ENCODE measurements around the gene ETFA.

ETFA gene

DNA sequence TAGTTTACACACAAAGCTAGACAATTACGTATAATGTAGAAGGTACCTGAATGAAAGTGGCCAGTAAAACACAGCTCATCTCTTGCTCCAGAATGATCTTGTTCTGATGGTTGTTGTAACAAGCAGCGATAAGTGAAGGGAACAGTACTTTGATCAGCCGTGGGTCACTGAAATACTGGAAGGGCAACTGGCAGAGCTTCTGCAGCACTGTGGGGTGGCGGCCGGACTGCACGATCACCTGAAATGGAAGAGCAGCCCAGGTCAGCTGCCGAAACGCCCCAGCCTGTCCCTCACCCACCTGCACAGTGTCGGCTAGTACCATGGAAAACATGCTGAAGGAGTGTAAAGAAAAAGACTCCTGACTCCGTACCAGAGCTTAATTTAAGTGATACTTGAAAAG lies 42.6 kb upstream of the ETFA start:
- Histone ChIP-seq H3K27me3 (replicated peaks; ENCODE audit: control insufficient read depth, insufficient read depth, low read length) (no peaks in the 10 kb centered on the region), H3K4me3 (replicated peaks; ENCODE audit: low read depth, low read length) (no peak overlapping the region), H3K36me3 (ENCODE audit: control insufficient read depth, insufficient read depth, low read length) (no peaks in the 10 kb centered on the region)
- no peak for DNase-seq (ENCODE audit: extremely low read depth, insufficient read length)
- TF ChIP-seq, protein P1, sequence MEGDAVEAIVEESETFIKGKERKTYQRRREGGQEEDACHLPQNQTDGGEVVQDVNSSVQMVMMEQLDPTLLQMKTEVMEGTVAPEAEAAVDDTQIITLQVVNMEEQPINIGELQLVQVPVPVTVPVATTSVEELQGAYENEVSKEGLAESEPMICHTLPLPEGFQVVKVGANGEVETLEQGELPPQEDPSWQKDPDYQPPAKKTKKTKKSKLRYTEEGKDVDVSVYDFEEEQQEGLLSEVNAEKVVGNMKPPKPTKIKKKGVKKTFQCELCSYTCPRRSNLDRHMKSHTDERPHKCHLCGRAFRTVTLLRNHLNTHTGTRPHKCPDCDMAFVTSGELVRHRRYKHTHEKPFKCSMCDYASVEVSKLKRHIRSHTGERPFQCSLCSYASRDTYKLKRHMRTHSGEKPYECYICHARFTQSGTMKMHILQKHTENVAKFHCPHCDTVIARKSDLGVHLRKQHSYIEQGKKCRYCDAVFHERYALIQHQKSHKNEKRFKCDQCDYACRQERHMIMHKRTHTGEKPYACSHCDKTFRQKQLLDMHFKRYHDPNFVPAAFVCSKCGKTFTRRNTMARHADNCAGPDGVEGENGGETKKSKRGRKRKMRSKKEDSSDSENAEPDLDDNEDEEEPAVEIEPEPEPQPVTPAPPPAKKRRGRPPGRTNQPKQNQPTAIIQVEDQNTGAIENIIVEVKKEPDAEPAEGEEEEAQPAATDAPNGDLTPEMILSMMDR (IDR thresholded peaks at IDR 0.05; ENCODE audit: insufficient read depth, low read length, poor library complexity, severe bottlenecking), result no peak

GRCh38 chr15:76353023-76353577 lies 41.8 kb upstream of the ETFA start:
- TF ChIP-seq, protein P1 (IDR thresholded peaks at IDR 0.05; ENCODE audit: insufficient read depth, low read length, poor library complexity, severe bottlenecking), result no peak

DNA sequence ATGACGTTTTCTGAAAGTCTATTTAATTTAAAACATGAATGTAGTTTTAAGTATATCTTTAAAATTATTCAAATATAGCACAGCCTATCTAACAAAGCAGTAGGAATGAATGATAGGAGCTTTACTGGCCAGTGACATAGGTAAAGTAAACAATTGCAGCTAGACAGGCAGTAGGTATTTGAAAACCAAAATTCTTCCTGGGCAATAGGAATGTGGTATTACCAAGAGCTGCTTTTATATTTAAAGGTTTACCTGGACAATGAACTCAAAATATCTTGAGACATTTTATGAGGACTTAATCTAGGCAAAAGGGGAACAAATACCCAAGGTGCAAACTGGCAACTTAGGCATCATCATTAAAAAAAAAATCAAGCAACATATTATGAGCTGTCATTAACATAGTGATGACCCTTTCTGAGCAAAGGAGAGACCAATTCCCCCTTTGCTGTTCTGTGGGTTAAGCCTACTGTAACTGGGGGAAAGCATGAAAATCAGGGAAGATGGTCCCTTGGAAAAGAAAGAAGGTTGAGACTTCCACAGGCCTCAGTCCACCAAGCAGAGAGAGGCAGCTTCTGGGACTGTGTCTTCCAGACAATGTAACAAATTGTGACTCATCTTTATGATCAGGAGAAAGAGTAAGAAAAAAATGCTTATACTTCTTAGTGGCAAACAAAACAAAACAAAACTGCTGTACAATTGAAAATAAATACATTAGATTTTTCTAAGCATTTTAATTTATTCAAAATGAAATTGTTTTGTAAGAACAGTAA lies 38.2 kb upstream of the ETFA start:
- DNase-seq (ENCODE audit: extremely low read depth, insufficient read length), result no peak
- H3K27me3 ChIP-seq (replicated peaks; ENCODE audit: control insufficient read depth, insufficient read depth, low read length), result no peaks in the 10 kb centered on the region
- TF ChIP-seq, protein P1 (IDR thresholded peaks at IDR 0.05; ENCODE audit: insufficient read depth, low read length, poor library complexity, severe bottlenecking), result no peak

More at GRCh38 chr15:76353023-76353577, 41.8 kb upstream of the ETFA start:
- H3K27me3 ChIP-seq (replicated peaks; ENCODE audit: control insufficient read depth, insufficient read depth, low read length), result no peaks in the 10 kb centered on the region
- DNase-seq (ENCODE audit: extremely low read depth, insufficient read length), result no peak
- H3K4me3 ChIP-seq (replicated peaks; ENCODE audit: low read depth, low read length), result no peak overlapping the region
- no peaks in the 10 kb centered on the region for H3K36me3 ChIP-seq (ENCODE audit: control insufficient read depth, insufficient read depth, low read length)

GRCh38 chr15:76347482-76348055 lies 36.3 kb upstream of the ETFA start:
- no peaks in the 10 kb centered on the region for H3K27me3 ChIP-seq (replicated peaks; ENCODE audit: control insufficient read depth, insufficient read depth, low read length)
- DNase-seq (ENCODE audit: extremely low read depth, insufficient read length), result no peak
- TF ChIP-seq, protein P1 (IDR thresholded peaks at IDR 0.05; ENCODE audit: insufficient read depth, low read length, poor library complexity, severe bottlenecking), result no peak
- no peaks in the 10 kb centered on the region for H3K36me3 ChIP-seq (ENCODE audit: control insufficient read depth, insufficient read depth, low read length)
- no peak overlapping the region for H3K4me3 ChIP-seq (replicated peaks; ENCODE audit: low read depth, low read length)

More for the DNA sequence above, 38.2 kb upstream of the ETFA start:
- Histone ChIP-seq H3K4me3 (replicated peaks; ENCODE audit: low read depth, low read length) (no peak overlapping the region), H3K36me3 (ENCODE audit: control insufficient read depth, insufficient read depth, low read length) (no peaks in the 10 kb centered on the region)

DNA sequence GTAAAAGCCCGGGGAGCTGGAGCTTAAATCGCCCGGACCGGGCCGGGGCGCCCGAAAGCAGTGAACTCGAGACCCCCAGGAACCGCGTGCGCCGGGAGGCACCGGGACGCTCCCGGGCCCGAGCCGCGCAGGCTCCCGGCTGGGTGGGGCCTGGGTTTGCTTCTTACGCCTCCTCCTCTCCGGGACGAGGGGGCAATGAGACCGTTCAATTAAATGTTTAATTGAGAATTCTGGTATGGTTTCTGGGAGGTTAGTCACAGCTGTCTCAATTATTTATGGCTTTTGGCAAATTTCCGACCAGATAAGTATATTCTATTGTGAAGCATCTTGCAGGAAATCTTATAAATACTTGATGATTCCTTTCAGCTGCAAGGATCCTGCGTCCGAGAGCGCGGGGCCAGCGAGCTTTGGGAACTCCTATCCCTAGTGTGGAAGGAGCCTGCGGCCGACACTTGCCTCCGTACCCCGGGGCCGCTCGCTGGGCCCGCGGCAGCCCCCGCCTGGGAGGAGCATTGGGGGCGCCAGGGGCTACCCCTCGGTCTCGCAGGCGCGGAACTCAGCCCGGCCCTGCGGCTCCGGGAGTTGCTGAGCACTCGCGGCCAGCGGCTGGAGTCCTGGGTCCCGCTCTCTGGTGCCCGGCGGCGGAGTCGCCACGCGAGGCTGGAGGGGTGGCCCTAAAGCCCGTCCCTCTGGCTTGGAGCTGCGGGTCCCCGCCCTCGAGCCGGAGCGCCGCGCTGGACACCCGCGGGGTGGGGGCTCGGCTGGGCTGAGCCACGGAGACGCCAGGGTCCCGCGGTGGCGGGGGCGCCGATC lies 35.6 kb upstream of the ETFA start:
- Histone ChIP-seq H3K4me3 (replicated peaks; ENCODE audit: low read depth, low read length) (peak overlapping the region; percentile 66), H3K27me3 (replicated peaks; ENCODE audit: control insufficient read depth, insufficient read depth, low read length) (no peaks in the 10 kb centered on the region), H3K36me3 (ENCODE audit: control insufficient read depth, insufficient read depth, low read length) (no peaks in the 10 kb centered on the region)
- DNase-seq (ENCODE audit: extremely low read depth, insufficient read length), result no peak
- TF ChIP-seq, protein P1 (IDR thresholded peaks at IDR 0.05; ENCODE audit: insufficient read depth, low read length, poor library complexity, severe bottlenecking), result no peak
